Stimulated activated CD8-positive, alpha-beta memory T cell treated with anti-CD3 and anti-CD28 coated beads, Interleukin-12 subunit alpha, Interleukin-12 subunit beta, amount 100 ng/mL, for 4 hours (primary cell): Measurements from ENCODE around the gene GRIN2C.

Experiments
- DNase-seq: peaks from one replicate; pipeline ENCODE4 v3.0.0-alpha.2; 2020; ENCODE audit warnings: low read depth

The GRIN2C gene

GRCh38 chr17:74864297-74864865 lies 4.7 kb upstream of the GRIN2C start:
- no peak for DNase-seq

GRCh38 chr17:74863420-74864296 lies 4.0 kb upstream of the GRIN2C start:
- no peak for DNase-seq

GRCh38 chr17:74862919-74863318 lies 3.2 kb upstream of the GRIN2C start:
- DNase-seq, result no peak

GRCh38 chr17:74862108-74862901 lies 2.6 kb upstream of the GRIN2C start:
- peak; percentile 33 for DNase-seq

- no peak for DNase-seq
Observed at GRCh38 chr17:74861662-74862107, 2.0 kb upstream of the GRIN2C start.

- no peak for DNase-seq
Observed at GRCh38 chr17:74860872-74861661, 1.4 kb upstream of the GRIN2C start.

GRCh38 chr17:74860229-74860871 lies 665 bp upstream of the GRIN2C start:
- no peak for DNase-seq

- no peak for DNase-seq
Observed at GRCh38 chr17:74858672-74859458, 820 bp downstream of the GRIN2C start.

- DNase-seq, result no peak
Observed at GRCh38 chr17:74857191-74857590, 2.5 kb downstream of the GRIN2C start.

GRCh38 chr17:74856112-74856511 lies 3.6 kb downstream of the GRIN2C start:
- DNase-seq, result no peak

- no peak for DNase-seq
Observed at GRCh38 chr17:74855323-74855722, 4.4 kb downstream of the GRIN2C start.

GRCh38 chr17:74854792-74855191 lies 4.9 kb downstream of the GRIN2C start:
- DNase-seq, result no peak

- DNase-seq, result no peak
Observed at GRCh38 chr17:74853669-74854068, 6.0 kb downstream of the GRIN2C start.

GRCh38 chr17:74853048-74853397 lies 6.7 kb downstream of the GRIN2C start:
- no peak for DNase-seq

GRCh38 chr17:74852237-74853047 lies 7.2 kb downstream of the GRIN2C start:
- DNase-seq, result no peak

GRCh38 chr17:74851612-74852236 lies 8.0 kb downstream of the GRIN2C start:
- DNase-seq, result no peak

GRCh38 chr17:74850914-74851313 lies 8.8 kb downstream of the GRIN2C start:
- DNase-seq, result no peak

- no peak for DNase-seq
Observed at GRCh38 chr17:74850310-74850709, 9.4 kb downstream of the GRIN2C start.

- DNase-seq, result no peak
Observed at GRCh38 chr17:74848656-74849399, 10.9 kb downstream of the GRIN2C start.
